GM12873 (cell line): Measurements from ENCODE around the gene CHST10.
A peak's percentile ranks its signal among the peaks of the same experiment; 100 is the strongest.

Experiments
- CTCF ChIP-seq: IDR thresholded peaks from 2 replicates; pipeline ENCODE4 v1.5.1; 2012; ENCODE audit warnings: low read depth, mild to moderate bottlenecking, moderate library complexity, low read length, control low read depth; ENCODE audit not compliant: insufficient read depth; ENCODE audit errors: missing control alignments

CHST10 gene

GRCh38 chr2:100423631-100424030 lies 6.2 kb upstream of the CHST10 start:
- no peak for TF ChIP-seq CTCF

GRCh38 chr2:100422320-100423055 lies 5.0 kb upstream of the CHST10 start:
- peak; percentile 53 for TF ChIP-seq CTCF

- TF ChIP-seq CTCF, result no peak
Measured at GRCh38 chr2:100419915-100420314, 2.4 kb upstream of the CHST10 start.

- TF ChIP-seq CTCF, result no peak
Measured at GRCh38 chr2:100418406-100418962, 1.0 kb upstream of the CHST10 start.

GRCh38 chr2:100417711-100418124 lies 250 bp upstream of the CHST10 start:
- TF ChIP-seq CTCF, result no peak

- TF ChIP-seq CTCF, result no peak
Measured at GRCh38 chr2:100416397-100416934, 1.0 kb downstream of the CHST10 start.

GRCh38 chr2:100413571-100413970 lies 3.9 kb downstream of the CHST10 start:
- no peak for TF ChIP-seq CTCF
